Measurements from ENCODE around the gene EIF4A3.

Gene EIF4A3

GRCh38 chr17:80171681-80172080 lies 24.8 kb upstream of the EIF4A3 start:
- DNase-seq, result no peak

GRCh38 chr17:80169784-80170500 lies 23.0 kb upstream of the EIF4A3 start, which contains the start of gene CARD14:
Gene CARD14 (plus strand): TSS chr17:80170030. CDS start chr17:80181439, 11,409 bp downstream.
- no peak for DNase-seq

- no peak for DNase-seq
Observed at GRCh38 chr17:80169107-80169506, 22.2 kb upstream of the EIF4A3 start.

DNA sequence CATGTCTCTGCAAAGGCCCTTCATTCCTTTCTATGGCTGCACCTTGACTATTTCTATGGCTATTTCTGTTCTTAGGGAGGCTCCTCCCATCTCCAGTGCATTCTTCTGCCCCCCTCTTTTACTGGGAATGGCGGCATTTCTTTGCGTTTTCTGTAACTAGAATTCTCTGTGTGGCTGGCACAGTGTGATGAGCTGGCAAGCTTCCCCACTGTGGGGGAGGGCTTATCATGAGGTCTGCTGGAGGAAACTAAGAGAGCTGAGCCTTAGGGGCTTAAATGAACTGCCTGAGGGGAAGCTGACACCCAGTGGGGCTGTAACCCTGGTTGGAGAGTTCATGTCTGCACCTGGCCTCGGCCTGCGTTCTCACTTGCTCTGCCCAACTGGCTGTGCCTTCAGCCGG lies 21.4 kb upstream of the EIF4A3 start:
- DNase-seq, result peak; percentile 16

DNA sequence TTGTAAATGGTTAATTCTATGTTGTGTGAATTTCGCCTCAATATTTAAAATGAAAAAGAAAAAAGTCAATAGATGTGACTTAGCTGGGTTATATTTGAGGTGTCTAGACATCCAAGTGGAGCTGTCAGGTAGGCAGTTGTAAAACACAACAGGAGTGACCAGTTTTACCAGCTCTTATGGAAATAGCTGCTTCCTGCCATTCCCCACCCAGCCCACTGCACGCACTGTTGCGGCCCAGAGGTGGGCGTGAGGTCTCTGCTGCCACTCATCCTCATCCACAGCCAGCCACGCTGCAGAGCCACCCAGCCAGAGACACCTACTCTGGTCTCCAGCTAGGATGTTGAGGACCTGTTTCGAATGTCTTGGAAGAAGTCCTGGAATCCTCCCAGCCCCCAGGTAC lies 19.5 kb upstream of the EIF4A3 start:
- no peak for DNase-seq

GRCh38 chr17:80164185-80164584 lies 17.3 kb upstream of the EIF4A3 start:
- no peak for DNase-seq

- DNase-seq, result peak; percentile 70
Observed at GRCh38 chr17:80163336-80163735, 16.4 kb upstream of the EIF4A3 start.

GRCh38 chr17:80160536-80160935 lies 13.6 kb upstream of the EIF4A3 start:
- peak; percentile 6 for DNase-seq

DNA sequence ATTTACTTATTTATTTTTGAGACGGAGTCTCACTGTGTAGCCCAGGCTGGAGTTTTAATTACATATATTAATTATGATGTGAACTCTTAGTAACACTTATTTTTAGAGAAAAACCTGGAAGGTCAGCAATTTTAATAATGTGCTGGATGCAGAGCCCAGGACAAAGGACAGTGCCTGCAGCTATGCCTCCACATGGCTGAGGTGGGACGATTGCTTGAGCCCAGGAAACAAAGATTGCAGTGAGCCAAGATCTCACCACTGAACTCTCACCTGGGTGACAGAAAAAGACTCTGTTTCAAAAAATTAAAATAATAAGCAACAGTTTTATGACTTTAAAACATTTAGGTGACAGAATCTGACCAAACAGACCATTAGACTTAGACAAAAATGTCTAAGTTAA lies 11.9 kb upstream of the EIF4A3 start:
- DNase-seq, result no peak

- DNase-seq, result peak; percentile 25
Observed at GRCh38 chr17:80155600-80155999, 8.7 kb upstream of the EIF4A3 start.

- no peak for DNase-seq
Observed at GRCh38 chr17:80154166-80154565, 7.2 kb upstream of the EIF4A3 start.

- no peak for DNase-seq
Observed at GRCh38 chr17:80153004-80153403, 6.1 kb upstream of the EIF4A3 start.

DNA sequence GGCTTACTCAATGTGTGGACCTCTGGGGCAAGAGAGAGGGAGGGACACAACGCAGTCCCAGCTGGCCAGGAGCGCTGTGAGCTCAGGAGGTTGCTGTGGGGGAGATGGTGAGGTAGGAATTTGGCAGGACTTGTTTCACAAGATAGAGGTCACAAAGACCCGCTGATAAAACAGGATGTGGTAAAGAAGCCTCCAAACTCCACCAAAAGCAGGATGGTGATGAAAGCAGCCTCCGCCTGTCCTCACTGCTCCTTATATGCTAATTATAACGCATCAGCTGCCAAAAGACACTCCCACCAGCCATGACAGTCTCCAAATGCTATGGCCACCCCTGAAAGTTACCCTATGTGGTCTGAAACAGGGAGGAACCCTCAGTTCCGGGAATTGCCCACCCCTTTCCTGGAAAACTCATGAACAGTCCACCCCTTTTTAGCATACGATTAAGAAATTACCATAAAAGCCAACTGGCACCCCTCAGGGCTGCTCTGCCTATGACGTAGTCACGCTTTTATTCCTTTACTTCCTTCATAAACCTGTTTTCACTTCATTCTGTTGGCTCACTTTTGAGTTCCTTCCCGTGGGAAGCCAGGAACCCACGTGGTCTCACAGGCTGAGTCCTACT lies 5.3 kb upstream of the EIF4A3 start:
- DNase-seq, result peak; percentile 96

- no peak for DNase-seq
Observed at GRCh38 chr17:80151333-80151732, 4.4 kb upstream of the EIF4A3 start.

GRCh38 chr17:80146121-80147034 lies 550 bp downstream of the EIF4A3 start:
- DNase-seq, result peak; percentile 46

DNA sequence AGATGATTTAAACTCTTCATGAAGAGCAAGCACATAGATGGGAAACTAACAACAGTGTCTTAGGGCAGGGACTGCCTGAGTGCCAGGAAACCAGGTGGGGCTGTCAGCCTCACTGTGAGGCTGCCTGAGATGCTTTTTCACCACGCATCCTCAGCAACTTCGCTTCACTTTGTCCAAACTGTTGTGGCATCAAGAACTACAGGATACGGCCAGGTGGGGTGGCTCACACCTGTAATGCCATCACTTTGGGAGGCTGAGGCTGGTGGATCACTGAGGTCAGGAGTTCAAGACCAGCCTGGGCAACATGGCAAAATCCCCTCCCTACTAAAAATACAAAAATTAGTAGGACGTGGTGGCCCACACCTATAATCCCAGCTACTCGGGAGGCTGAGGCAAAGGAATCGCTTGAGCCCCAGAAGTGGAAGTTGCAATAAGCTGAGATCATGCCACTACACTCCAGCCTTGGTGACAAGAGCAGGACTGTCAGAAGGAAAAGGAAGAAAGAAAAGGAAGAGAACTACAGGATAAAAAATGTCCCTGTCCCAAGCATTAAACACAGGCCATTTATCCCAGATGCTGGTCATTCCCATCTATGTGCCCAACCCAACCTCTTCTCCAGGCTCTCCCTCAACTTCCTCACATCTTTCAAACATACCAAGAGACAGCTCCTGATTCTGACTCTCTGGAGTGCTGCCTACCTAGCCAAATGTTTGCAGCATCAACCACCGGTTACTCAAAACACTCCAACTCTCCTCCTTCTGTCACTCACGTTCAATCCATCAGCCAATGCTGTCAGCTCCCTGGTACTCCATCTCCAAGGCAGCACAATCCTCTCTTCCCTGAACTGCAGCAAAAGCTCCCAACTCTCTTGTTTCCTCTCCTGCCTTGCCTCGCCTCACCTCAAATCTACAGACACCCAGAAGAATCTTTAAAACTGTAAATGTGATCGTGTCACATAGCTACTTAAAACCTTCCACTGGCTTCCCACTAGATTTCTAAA lies 1.6 kb downstream of the EIF4A3 start:
- DNase-seq, result no peak

- DNase-seq, result no peak
Observed at GRCh38 chr17:80142929-80143328, 4.0 kb downstream of the EIF4A3 start.

DNA sequence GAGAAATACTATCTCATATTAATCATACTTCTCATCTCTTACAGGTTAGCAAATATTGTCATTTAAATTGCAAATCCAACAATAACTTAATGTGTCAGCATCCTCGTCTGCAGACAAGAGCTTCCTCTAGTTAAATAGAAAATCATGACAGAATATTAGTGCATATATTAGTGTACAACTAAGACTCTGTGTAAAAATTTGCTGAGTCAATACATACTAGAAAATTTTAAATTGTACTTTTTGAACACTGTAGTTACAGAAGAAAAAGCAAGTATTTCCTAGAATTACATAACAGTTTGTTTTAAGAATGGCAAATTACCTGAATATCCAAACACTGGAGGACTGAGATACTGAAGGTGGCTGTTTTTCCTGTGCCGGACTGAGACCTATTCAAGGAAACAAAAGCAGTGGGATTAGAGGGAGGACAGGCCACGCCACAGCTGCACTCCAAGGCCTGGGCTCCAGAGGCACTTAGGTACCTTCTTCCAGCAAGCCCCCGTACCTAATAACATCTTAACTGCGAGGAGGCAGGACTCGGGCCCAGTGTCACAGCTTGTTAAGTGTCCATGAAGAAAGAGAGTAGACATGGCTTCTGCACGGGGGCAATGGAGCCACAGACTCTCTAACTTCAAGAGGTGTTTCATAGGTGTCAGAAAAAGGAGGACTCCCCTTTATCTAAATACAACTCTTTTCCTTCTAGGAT lies 5.3 kb downstream of the EIF4A3 start:
- DNase-seq, result no peak

- DNase-seq, result no peak
Observed at GRCh38 chr17:80138856-80139426, 8.0 kb downstream of the EIF4A3 start.

GRCh38 chr17:80137131-80137530 lies 9.8 kb downstream of the EIF4A3 start:
- DNase-seq, result no peak

DNA sequence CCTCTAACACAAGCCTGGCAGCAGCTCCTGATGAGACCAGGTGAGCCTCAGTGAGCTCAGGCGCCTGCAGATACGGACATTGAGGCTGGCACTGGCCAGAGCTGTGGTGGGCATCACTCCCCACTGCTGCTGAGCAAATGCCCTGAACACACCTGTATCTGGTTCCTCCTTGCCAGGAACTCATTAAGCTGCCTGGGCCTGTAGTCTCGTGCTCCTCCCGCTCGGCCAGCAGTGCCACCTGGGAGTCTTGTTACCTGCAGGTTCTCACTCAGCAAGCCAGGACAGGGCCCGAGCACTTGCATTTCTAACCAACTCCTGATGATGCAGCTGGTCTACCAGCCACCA lies 13.3 kb downstream of the EIF4A3 start:
- no peak for DNase-seq

All from OCI-M1 (cell line).